ENCODE measurements around the gene PSD2.

PSD2 gene

DNA sequence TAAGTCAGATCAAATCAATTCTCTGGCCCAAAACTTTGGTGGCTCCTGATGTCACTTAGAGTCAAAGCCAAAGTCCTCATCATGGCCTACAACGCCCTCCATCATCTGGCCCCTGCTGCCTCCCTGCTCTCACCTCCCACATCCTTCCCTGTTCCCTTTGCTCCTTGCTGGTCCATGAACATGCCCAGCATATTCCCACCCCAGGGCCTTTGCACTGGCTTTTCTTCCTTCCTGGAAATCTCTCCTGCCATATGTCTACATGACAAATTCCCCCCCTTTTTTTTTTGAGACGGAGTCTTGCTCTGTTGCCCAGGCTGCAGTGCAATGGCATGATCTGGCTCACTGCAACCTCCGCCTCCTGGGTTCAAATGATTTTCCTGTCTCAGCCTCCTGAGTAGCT lies 11.1 kb upstream of the PSD2 start:
- TF ChIP-seq, protein P1, sequence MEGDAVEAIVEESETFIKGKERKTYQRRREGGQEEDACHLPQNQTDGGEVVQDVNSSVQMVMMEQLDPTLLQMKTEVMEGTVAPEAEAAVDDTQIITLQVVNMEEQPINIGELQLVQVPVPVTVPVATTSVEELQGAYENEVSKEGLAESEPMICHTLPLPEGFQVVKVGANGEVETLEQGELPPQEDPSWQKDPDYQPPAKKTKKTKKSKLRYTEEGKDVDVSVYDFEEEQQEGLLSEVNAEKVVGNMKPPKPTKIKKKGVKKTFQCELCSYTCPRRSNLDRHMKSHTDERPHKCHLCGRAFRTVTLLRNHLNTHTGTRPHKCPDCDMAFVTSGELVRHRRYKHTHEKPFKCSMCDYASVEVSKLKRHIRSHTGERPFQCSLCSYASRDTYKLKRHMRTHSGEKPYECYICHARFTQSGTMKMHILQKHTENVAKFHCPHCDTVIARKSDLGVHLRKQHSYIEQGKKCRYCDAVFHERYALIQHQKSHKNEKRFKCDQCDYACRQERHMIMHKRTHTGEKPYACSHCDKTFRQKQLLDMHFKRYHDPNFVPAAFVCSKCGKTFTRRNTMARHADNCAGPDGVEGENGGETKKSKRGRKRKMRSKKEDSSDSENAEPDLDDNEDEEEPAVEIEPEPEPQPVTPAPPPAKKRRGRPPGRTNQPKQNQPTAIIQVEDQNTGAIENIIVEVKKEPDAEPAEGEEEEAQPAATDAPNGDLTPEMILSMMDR (IDR thresholded peaks at IDR 0.05; ENCODE audit: low read depth, low read length, missing control alignments), result no peak
- in situ Hi-C loops (cut with HindIII; ENCODE audit: low pct_ligation_motif_present, low sequenced_read_pairs), result no loop called here
- H3K27me3 ChIP-seq (replicated peaks), result no peaks in the 10 kb centered on the region

DNA sequence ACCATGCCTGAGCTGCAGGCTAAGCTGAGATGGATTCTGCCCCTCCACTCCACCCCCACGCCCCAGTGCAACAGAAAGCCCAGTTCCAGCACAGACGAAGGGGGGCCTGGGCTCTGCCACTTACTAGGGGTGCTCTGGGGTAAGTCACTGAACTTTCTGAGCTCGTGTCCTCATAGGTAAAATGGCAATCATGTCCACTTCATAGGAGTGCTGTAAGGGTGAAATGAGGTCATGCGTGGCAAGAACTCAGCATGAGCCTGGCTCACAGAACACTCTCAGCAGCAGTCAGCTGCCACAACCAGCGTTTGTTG lies 8.4 kb upstream of the PSD2 start:
- H3K27ac ChIP-seq, result no peak overlapping the region
- DNase-seq, result no peak
- no peaks in the 10 kb centered on the region for H3K27me3 ChIP-seq (replicated peaks)
- no peak overlapping the region for H3K4me3 ChIP-seq (ENCODE audit: low read depth, low read length)
- in situ Hi-C loops (cut with HindIII; ENCODE audit: low pct_ligation_motif_present, low sequenced_read_pairs), result no loop called here
- H3K36me3 ChIP-seq (replicated peaks), result no peaks in the 10 kb centered on the region
- TF ChIP-seq, protein P1 (IDR thresholded peaks at IDR 0.05; ENCODE audit: low read depth, low read length, missing control alignments), result no peak

More for the DNA sequence above, 11.1 kb upstream of the PSD2 start:
- no peak overlapping the region for H3K4me3 ChIP-seq (ENCODE audit: low read depth, low read length)
- DNase-seq, result no peak
- no peaks in the 10 kb centered on the region for H3K36me3 ChIP-seq (replicated peaks)
- no peak overlapping the region for H3K27ac ChIP-seq

DNA sequence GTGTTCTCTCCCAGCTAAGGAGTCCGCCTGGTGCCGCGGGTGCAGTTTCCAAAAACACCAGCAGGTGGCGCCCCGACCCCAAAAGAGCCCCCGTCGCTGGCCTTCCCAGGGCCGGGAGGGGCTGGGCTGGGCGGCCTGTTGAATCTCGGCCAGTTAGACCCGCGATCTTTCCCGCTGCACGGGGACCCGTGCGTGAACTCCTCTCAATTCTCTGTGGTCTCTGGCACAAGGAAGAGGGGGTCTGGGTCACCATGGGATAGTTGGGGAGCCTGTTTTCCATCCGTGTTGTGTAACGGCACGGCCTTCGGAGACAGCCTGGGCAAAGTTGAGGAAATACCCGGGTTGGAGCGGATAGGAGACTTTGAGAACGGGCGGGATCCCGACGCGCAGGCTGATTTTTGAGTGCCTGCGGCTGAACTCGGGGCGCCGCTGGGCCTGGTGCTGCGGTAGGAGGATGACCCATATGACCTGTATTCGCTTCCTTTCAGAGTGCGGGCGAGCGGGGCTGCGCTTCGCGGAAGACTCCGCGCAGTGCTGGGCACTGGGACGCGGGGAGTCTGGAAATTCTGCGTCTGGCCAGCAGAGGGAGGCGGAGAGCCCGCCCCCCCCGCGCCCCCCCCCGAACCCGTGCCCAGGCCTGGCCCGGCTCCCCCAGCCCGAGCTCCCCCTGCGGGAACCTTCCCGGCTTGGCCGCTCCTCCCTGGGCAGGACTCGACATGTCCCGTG lies 7.9 kb upstream of the PSD2 start:
- H3K27me3 ChIP-seq (replicated peaks), result peaks cover under 1% of the 10 kb centered on the region
- in situ Hi-C loops (cut with HindIII; ENCODE audit: low pct_ligation_motif_present, low sequenced_read_pairs), result no loop called here
- H3K36me3 ChIP-seq (replicated peaks), result no peaks in the 10 kb centered on the region
- DNase-seq, result peak; percentile 77
- H3K27ac ChIP-seq, result no peak overlapping the region
- TF ChIP-seq, protein P1 (IDR thresholded peaks at IDR 0.05; ENCODE audit: low read depth, low read length, missing control alignments), result peak; percentile 95
- peak overlapping the region; percentile 63 for H3K4me3 ChIP-seq (ENCODE audit: low read depth, low read length)

DNA sequence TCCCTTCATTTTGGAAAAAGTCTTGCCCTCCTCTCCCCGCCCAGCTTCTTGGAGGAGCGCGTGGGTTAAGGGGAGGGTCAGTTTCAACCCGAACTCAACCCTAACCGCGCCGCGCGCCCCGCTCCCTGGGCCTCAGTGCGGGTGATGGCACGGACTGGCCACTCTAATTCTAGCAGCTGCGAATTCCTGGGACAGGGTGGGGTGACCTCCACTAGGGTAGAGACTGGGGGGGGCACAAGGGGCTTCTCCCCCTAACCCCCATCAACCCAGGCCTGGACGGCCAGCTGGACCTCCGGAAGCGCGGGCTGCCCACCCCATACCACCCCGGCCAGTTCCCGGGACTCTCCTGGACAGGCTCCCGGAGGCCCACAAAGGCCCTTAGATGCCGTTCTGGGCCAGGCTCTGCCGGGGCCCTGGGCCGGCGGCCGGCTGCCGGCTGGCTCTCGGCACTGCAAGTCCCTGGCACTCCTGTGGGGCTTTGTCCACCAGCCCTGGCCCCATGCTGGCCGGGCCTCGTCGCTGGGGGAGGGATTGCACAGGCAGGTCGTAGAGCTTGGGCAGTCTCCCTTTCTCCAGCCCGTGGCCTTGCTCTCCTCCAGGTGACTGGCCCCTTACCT lies 7.2 kb upstream of the PSD2 start:
- TF ChIP-seq, protein P1 (IDR thresholded peaks at IDR 0.05; ENCODE audit: low read depth, low read length, missing control alignments), result no peak
- in situ Hi-C loops (cut with HindIII; ENCODE audit: low pct_ligation_motif_present, low sequenced_read_pairs), result no loop called here
- Histone ChIP-seq H3K27me3 (replicated peaks) (peaks cover 7% of the 10 kb centered on the region), H3K36me3 (replicated peaks) (no peaks in the 10 kb centered on the region), H3K27ac (no peak overlapping the region), H3K4me3 (ENCODE audit: low read depth, low read length) (peak overlapping the region; percentile 63)
- no peak for DNase-seq

DNA sequence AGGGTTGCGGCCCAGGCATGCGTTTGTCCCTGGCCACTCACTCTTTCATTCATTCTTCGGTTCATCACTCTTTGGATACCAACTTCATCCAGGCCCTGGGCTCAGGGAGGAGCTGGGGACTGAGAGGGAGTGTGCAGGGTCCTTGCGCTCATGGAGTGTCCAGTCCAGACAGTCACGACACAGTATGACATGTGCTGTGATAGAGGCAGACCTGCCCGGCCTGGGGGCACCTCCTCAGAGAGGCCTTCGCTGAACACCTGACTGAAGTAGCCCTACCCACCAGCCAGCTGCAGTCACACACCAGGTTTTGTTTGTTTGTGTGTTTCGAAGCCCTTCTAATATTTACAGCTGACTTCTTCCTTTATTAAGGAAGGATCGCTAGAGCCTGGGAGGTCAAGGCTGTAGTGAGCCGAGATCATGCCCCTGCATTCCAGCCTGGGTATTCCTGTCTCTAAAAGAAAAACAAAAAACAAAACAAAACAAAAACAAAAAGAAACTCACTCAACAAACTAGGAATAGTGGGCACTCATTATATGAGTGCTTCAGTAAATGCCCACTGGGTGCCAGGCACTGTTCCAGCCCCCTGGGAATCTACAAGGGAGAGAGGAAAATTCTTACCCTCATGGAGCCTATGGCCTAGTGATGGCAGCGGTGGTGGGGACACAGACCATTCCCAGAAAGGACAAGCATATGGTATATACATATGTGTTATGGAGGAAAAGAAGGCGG lies 6.3 kb upstream of the PSD2 start:
- Histone ChIP-seq H3K4me3 (ENCODE audit: low read depth, low read length) (no peak overlapping the region), H3K27ac (no peak overlapping the region), H3K36me3 (replicated peaks) (no peaks in the 10 kb centered on the region), H3K27me3 (replicated peaks) (peaks cover 14% of the 10 kb centered on the region)
- in situ Hi-C loops (cut with HindIII; ENCODE audit: low pct_ligation_motif_present, low sequenced_read_pairs), result no loop called here
- DNase-seq, result no peak
- TF ChIP-seq, protein P1 (IDR thresholded peaks at IDR 0.05; ENCODE audit: low read depth, low read length, missing control alignments), result no peak

Data from brain microvascular endothelial cell (primary cell).